ENCODE data around the gene PYROXD2.

The PYROXD2 gene

GRCh38 chr10:98389398-98389797, 25.6 kb downstream of the PYROXD2 start:
- no peak for DNase-seq

GRCh38 chr10:98388101-98388655, 26.8 kb downstream of the PYROXD2 start:
- no peak for DNase-seq

GRCh38 chr10:98384531-98385133, 30.4 kb downstream of the PYROXD2 start:
- DNase-seq: no peak

GRCh38 chr10:98383869-98384268, 31.1 kb downstream of the PYROXD2 start:
- no peak for DNase-seq

GRCh38 chr10:98383134-98383667, 31.8 kb downstream of the PYROXD2 start:
- peak; percentile 87 for DNase-seq

- no peak for DNase-seq
These were observed 32.3 kb downstream of the PYROXD2 start for GRCh38 chr10:98382691-98383101.

- DNase-seq: no peak
These were observed 34.3 kb downstream of the PYROXD2 start for GRCh38 chr10:98380493-98381339.

- DNase-seq: peak; percentile 30
These were observed 36.3 kb downstream of the PYROXD2 start for GRCh38 chr10:98378722-98379121.

GRCh38 chr10:98377536-98377935, 37.4 kb downstream of the PYROXD2 start:
- DNase-seq: no peak

- no peak for DNase-seq
These were observed 38.0 kb downstream of the PYROXD2 start for GRCh38 chr10:98377001-98377400.

- no peak for DNase-seq
These were observed 38.5 kb downstream of the PYROXD2 start for GRCh38 chr10:98376485-98376884.

- DNase-seq: peak; percentile 85
These were observed 40.6 kb downstream of the PYROXD2 start for GRCh38 chr10:98374217-98374985.

GRCh38 chr10:98373260-98374040, 41.5 kb downstream of the PYROXD2 start:
- DNase-seq: no peak

GRCh38 chr10:98370831-98371820, 43.9 kb downstream of the PYROXD2 start:
- DNase-seq: no peak

GRCh38 chr10:98369801-98370200, 45.2 kb downstream of the PYROXD2 start:
- no peak for DNase-seq

- DNase-seq: no peak
These were observed 46.3 kb downstream of the PYROXD2 start for GRCh38 chr10:98368644-98369043.

GRCh38 chr10:98367604-98368451, 47.2 kb downstream of the PYROXD2 start:
- DNase-seq: no peak

GRCh38 chr10:98366062-98366530, 48.9 kb downstream of the PYROXD2 start:
- no peak for DNase-seq

- no peak for DNase-seq
These were observed 49.4 kb downstream of the PYROXD2 start for GRCh38 chr10:98365406-98366061.
